ENCODE data around the gene HYAL4.

HYAL4 gene

DNA sequence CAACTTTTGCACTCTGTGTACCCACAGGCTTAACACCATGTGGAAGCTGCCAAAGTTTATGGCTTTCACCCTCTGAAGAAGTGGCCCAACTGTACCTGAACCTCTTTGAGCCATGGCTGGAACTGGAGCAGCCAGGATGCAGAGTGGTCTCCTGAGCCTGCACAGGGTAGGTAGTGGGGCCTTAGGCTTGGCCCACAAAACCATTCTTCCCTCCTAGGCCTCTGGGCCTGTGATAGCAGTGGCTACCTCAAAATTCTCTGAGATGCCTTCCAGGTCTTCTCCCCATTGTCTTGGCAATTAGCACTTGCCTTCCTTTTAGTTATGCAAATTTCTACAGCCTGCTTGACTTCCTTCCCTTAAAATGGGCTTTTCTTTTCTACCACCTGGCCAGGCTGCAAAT is 60.7 kb downstream of the HYAL4 start:
- no peak for DNase-seq (ENCODE audit: low read depth)
- no peak overlapping the region for H3K4me3 ChIP-seq (ENCODE audit: low read depth, low read length)
- TF ChIP-seq, protein P1, sequence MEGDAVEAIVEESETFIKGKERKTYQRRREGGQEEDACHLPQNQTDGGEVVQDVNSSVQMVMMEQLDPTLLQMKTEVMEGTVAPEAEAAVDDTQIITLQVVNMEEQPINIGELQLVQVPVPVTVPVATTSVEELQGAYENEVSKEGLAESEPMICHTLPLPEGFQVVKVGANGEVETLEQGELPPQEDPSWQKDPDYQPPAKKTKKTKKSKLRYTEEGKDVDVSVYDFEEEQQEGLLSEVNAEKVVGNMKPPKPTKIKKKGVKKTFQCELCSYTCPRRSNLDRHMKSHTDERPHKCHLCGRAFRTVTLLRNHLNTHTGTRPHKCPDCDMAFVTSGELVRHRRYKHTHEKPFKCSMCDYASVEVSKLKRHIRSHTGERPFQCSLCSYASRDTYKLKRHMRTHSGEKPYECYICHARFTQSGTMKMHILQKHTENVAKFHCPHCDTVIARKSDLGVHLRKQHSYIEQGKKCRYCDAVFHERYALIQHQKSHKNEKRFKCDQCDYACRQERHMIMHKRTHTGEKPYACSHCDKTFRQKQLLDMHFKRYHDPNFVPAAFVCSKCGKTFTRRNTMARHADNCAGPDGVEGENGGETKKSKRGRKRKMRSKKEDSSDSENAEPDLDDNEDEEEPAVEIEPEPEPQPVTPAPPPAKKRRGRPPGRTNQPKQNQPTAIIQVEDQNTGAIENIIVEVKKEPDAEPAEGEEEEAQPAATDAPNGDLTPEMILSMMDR (IDR thresholded peaks at IDR 0.05; ENCODE audit: low read depth, low read length, missing control alignments) = no peak

DNA sequence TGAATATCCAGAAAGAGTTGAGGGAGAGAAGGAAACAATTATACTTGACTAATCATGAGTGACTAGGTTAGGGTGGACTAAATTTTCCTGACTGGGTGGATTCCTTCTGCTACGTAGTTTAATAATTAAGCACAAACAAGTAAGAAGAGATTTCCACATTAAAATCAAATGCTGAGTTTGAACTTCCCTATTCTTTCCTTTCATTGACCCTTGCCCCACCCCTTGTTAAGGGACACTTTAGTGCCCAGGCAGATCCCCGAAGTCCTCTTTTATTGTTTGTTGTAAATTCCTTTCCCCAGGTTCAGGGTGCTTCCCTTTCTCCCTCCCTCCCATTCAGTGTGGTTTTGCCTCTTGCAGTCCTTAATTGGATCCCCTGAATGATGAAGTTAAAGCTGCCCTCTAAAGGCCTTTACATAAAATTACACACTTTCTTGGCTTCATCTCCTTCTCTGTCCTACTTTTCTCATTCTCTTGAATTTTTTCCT is 71.3 kb downstream of the HYAL4 start:
- DNase-seq (ENCODE audit: low read depth) = no peak

DNA sequence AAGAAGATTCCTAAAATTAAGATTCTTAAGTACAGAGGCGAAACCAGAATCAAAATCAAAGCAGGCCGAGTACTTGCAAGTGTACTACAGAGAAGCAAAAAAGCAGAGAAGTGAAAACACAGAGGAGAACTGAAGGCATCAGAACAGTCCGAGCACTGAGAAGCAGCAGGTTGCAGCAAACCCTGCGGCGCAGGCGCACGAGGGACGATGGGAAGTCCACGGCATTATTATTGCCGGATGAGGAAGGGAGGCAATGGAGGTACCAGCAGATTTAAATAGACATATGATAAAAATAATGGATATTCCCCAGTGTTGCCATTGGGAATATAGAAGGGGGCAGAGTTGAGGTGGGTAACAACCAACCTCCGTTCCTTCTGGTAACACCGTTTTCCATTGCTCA is 72.9 kb downstream of the HYAL4 start:
- H3K4me3 ChIP-seq (ENCODE audit: low read depth, low read length) = no peak overlapping the region
- TF ChIP-seq, protein P1 (IDR thresholded peaks at IDR 0.05; ENCODE audit: low read depth, low read length, missing control alignments) = no peak
- DNase-seq (ENCODE audit: low read depth) = no peak

More for the DNA sequence above, 71.3 kb downstream of the HYAL4 start:
- no peak overlapping the region for H3K4me3 ChIP-seq (ENCODE audit: low read depth, low read length)
- TF ChIP-seq, protein P1 (IDR thresholded peaks at IDR 0.05; ENCODE audit: low read depth, low read length, missing control alignments) = peak; percentile 23

DNA sequence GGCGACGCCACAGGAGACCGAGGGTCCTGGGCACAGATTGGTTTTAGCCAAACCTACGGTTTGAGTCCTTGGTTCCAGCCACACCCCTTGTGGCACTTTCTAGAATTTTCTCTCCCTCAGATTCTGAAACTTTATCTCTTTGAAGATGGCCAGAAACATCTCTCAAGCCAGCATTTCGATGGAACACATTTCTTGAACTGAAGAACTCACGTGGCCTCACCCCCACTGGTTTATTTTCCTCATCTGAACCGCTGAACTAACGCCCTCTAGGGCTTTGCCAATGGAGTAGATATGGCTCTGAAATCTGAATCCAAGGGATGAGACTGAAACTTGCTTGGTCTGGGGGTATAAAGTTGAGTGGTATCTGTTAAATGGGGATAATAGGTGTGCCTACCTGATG is 73.3 kb downstream of the HYAL4 start:
- no peak for DNase-seq (ENCODE audit: low read depth)
- TF ChIP-seq, protein P1 (IDR thresholded peaks at IDR 0.05; ENCODE audit: low read depth, low read length, missing control alignments) = no peak
- H3K4me3 ChIP-seq (ENCODE audit: low read depth, low read length) = no peak overlapping the region

DNA sequence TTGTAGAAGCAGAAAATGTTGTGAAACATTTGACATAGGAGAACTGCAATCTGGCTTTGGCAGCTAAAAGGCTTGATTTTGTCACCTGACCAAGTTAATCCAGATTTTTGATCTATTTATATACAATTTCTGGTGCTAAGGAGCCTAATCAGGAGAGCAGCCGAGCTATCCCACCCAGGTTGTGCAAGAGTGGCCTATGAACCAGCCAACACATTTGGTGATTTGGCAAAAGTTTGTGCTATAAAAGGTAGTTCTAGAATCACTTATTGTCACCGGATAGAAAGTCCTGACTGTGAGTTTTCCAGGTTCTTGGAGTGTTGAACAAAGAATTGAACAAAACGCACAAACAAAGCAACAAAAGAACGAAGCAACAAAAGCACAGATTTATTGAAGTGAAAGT is 78.6 kb downstream of the HYAL4 start:
- TF ChIP-seq, protein P1 (IDR thresholded peaks at IDR 0.05; ENCODE audit: low read depth, low read length, missing control alignments) = no peak
- H3K4me3 ChIP-seq (ENCODE audit: low read depth, low read length) = no peak overlapping the region

DNA sequence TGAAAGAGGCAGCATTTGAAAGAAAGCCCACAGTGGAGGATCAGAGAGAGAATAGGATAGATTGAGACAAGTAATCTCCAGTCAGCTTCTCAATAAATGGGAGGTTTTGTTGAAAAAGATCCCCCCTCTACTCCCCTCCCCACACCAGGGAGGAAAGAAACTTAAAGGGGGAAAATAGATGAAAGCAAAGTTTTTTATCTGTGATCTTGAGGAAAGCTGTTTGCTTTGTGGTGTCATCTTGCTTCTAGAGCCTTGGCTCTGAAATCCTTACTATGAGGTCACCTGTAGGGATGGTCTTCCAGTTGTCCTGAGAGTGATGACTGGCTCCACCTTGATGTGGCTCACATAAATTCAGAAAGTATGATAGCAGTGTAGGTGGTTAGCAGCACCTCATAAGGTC is 80.0 kb downstream of the HYAL4 start, which contains the start of gene SPAM1:
Gene SPAM1, plus strand, starts transcription at position 301 of the 400 bp plus-strand sequence. CDS start 28,330 bp downstream, outside the sequence.
- no peak for DNase-seq (ENCODE audit: low read depth)
- no peak within 1 kb of the TSS for H3K4me3 ChIP-seq (ENCODE audit: low read depth, low read length)
- TF ChIP-seq, protein P1 (IDR thresholded peaks at IDR 0.05; ENCODE audit: low read depth, low read length, missing control alignments) = no peak

More for the DNA sequence above, 78.6 kb downstream of the HYAL4 start:
- no peak for DNase-seq (ENCODE audit: low read depth)

All from GM12864 (cell line).